Measurements from ENCODE around the gene CLCNKA.
"Not testable (repeated sequence)": the region's sequence is repeated elsewhere in the genome, so short reads cannot be mapped to it uniquely, and the experiment has no call there.

The CLCNKA gene

DNA sequence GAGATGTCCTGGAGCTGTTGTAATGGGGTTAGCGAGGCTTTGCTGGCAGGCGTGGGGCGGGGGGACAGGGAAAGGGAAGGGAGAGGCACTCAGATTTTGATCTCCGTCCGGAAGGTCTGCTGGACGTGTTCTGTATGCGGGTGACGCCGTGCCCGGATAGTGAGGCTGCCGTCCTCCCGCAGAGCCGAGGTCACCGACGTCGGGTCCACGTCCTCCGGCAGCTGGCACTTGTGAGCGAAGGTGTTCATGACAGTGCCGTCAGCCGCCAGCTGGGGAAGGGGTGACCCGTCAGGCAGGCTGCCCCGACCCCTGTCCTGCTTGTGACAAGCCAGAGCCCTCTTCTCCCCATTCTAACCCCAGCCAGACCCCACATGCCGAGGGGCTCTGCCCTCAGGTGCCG lies 6.3 kb upstream of the CLCNKA start:
- DNase-seq: peak in 1 of 10 donors; percentile 84
- intact Hi-C loops (cut with DNase I): no loop called here

DNA sequence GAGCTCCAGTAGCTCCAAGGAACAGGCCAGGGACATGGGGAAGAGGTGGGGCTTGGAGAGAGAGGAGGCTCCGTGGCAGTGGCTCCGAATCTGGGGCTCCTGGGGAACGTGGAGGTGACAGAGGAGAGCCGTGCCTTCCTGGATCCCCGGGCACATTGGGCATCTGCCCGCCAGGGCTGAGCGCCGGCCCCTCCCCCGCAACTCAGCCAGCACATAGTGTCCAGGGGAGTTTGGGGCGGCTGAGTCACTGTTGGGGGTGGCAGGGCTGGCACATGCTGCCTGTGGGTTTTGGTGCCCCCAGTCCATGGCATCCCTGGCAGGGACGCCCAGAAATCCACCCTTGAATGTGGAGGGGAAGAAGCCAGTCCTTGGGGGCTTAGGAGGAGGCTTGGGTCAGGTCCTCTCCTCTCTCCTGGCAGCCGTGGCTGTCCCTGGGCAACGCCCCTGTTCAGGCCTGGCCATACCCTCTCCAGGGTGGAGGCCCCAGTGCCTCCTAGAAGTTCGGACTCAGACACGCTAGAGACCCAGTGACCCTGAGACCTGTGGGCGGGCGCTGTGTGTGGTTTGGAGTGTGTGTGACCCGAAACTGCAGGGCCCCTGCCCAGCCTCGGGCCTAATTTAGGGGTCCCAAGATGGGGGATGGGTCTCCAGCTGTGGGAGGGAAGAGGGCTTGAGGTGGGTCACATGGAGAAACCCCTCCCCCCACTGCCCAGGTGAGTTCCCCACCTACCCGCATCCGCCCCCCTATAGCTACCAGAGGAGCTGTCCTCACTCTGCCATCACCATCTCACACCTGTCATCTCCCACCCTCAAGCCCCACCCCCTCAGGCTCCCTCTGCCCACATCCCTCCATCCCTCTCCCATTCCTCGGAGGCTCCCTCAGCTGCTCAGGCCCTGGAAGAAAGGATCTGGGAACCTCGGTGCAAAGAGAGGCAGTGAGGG lies 5.6 kb upstream of the CLCNKA start:
- peak in 1 of 10 donors; percentile 87 for DNase-seq
- intact Hi-C loops (cut with DNase I): no loop called here

DNA sequence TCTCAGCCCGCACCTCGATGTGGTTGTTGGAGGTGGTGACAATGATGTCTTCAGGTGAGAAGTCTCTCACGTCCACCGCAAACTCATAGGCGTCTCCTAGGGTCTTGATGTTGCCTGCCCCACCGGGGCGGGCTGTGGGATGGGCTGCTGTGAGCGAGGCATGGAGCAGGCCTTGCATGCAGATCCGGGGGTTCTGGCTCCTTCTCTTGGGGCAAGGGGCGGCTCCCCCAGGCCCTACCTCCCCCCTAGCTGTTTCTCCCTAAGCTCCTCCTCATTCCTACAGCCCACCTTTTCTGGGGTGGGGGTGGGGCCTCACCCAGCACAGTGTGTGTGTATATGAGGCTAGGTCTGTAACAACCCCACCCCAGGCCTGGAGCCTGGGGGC lies 4.8 kb upstream of the CLCNKA start:
- intact Hi-C loops (cut with DNase I): no loop called here
- DNase-seq: no peak

DNA sequence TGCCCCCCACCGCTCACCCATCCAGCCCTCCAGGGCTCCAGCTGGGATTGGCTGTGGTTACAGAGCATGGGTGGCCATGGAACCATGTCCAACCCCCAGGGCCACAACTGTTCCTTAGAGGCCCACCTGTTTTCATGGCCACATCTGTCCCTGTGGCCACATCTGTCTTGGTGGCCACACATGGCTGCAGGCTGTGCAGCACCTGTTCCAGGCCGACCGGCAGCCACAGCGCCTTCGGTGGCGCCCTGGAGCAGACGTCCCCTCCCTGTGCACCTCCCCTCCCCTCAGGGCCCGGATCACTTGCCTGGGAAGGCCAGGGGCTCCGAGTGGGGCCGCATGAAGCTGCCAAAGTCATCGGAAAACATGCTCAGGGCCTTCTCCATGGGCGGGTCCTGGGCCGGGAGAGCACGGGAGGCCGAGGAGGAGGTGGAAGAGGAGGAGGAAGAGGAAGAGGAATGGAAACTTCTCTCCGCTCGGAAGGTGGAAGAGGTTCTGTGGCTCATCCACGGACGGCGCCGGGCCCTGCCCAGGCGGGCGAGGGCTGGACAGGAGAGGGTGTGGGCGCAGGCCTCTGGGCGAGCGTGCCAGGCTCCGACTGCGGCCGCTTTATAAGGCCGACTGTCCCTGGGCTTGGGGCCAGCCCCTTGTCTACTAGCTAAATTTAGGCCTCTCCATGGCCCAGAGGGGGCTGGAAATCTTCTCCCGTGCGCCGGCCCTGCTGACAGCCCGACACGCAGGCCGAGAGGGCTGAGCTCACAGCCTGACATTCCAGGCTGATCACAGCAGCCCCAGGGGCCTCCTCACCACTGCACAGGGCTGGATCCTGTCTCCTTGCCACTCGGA lies 4.2 kb upstream of the CLCNKA start, which contains the start of gene HSPB7:
TSS of gene HSPB7 (minus strand) at position 583 of the 843 bp plus-strand sequence. CDS start at position 503, 80 bp downstream.
- intact Hi-C loops (cut with DNase I): no loop called here
- peak in 4 of 10 donors; percentile 34 to 86 (median 68) for DNase-seq

DNA sequence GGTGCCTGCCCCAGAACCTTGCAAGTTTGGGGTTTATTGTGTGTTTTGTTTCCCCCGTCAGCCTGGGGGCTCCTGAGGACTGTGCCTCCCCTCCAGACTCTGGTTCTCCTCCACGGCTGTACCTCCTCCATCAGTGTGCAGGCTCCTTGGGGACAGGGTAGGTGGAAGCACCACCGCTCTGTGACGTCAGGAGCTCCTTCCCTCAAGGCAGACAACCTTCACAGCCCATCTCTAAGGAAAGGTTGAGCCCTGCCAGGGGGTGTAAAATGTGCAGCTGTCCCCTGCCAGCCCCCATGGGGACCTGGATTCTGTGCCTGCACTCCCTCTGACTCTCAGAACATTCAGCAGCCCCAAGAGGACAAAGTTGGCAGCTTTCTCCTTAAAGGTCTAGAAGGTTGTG lies 3.5 kb upstream of the CLCNKA start:
- intact Hi-C loops (cut with DNase I): no loop called here
- DNase-seq: no peak

DNA sequence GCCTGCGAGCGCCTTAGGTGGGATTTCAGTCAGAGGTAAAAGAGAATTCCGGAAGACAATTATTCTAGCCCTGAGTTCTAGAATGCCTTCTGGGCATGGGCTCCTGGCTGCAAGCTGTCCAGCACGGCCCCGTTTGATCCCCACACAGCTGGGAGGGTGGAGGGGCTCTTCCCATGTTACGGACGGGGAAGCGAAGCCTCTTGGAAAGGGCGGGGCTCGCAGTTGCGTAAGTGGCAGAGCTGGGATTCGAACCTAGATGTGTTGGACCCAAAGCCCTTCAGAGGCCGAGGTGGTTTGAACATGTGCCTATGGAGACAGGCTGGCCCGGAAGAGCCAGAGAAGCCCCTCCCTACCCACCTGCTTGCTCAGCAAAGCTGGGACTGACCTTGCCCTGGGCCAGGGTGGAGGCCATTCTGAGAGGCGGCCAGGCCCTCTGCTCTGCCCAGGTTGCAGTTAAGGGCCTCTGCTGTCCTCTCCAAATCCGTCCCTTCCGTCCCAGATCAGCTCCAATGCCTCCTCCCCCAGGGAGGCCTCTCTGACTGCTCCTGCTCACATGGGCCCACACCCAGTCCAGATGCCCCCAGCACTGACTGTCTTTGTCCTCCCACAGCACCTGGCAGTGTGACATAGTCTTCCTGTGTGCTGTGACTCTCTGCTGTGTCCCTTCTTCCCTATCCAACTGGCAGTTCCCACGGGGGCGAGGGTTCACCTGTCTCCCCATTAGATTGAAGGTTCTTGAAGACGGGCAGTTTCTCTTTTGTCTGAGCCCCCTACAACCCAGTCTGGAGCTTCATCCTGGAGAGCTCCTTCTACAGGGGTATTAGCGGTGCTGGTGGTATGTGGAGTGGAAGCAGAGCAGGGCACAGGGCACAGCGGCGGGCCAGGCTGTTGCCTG lies 2.8 kb upstream of the CLCNKA start:
- no peak for DNase-seq
- intact Hi-C loops (cut with DNase I): no loop called here

DNA sequence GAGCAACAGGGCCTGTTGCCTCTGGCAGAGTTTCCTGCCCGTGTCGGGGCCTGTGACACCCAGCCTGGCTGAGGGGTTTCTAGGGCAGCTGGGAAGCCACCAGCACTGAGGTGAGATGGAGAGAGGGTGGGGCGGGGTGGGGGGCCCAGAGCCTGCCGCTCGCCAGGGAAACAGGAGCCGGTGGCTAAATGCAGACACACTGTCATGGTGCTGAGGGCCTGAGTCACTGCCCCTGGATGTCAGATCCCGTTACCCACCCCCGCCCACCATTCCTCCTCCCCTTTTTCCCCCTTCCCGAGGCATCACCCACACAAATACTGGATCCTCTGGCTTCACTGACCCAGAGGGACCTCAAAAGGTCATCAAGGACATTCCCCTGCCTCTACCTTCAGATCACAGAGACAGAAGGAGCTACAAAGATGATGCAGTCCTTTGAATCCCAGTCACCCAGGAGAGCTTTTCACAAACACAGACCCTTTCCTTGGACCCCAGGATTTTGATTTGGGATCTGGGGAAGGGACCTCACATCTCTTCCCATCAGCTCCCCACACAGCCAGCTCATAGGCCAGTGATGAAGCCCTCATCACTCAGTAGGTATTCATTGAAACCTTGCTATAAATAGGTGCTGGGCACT lies 2.1 kb upstream of the CLCNKA start:
- intact Hi-C loops (cut with DNase I): no loop called here
- peak in 2 of 10 donors; percentile 21 to 69 for DNase-seq

DNA sequence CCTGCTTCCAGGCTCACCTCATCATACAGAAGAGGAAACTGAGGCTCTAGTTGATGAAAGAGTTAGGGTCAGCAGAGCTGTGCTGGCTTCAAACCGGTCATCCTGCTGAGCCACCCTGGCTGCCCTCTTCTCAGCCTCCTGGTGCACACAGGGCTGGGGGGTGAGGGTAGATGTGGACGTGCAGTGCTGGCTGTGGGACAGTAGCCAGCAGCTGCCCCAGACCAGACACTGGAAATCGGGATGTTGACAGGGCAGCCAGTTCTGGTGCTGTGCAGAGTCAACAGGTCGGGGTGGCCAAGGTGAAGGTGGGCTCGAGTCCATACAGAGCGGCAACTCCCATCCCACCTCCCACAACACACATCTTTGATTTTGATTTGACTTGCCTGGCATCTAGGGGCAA lies 1.5 kb upstream of the CLCNKA start:
- DNase-seq: no peak
- intact Hi-C loops (cut with DNase I): no loop called here

DNA sequence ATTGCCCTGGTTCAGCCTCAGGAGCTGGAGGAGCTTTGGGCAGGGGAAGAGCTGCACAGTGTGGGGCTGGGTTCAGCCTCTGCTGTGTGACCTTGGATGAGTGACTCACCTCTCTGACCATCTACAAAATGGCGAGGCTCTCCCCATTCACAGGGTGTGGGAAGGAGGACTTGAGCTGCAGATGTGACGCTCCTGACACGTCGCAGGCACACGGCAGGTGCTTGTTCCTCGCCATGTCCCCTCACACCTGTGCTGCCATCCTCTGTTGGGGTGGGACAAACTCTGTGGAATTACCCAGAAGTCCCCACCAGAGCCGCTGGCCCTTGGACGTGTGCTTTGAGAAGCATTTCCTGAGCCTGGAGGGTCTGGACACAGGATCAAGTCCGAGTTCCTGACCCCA lies 958 bp upstream of the CLCNKA start:
- intact Hi-C loops (cut with DNase I); DNase-seq: not testable (repeated sequence)

DNA sequence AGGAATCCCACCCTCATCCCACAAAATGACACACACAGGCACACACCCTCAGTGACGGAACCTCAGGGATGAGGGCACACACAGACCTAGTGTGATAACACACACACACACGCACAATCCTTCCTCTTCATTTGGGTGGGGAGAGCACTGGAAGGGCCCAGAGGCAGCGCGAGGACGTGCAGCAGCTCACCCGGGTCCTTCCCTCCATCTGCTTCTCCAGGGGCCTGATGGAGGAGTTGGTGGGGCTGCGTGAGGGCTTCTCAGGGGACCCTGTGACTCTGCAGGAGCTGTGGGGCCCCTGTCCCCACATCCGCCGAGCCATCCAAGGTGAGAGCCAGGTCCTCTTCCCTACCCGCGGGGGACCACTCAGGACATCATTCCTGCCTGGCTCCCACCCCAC lies 557 bp downstream of the CLCNKA start:
- peak in 1 of 10 donors; percentile 61 for DNase-seq
- intact Hi-C loops (cut with DNase I): no loop called here

DNA sequence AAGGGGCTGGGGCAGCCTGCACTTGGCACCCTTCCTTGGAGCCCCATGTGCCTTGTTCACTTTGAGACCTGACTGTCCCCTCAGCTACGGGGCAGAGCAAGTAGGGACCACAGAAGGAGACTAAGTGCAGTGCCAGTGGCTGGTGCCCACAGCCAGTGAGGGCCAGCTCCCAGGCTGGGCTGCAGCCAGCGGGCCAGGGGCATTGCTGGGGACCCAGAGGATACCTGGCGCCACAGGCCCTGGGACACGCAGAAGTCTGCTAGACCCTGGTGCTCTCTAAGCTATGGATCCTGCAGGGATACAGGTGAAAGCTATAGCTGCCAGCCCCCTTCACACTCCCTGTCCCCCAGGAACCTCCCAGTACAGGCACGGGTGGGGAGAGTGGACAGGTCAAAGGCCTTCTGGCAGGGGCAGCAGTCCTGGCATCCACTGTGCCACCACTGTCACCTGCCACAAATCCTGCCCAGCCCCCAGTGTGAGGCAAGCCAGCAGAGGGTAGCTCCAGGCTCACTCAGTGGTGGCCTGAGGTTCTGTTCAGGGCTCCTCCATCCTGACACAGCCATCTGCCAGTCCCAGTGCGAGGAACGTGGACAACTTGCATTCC lies 1.3 kb downstream of the CLCNKA start:
- peak in 1 of 10 donors; percentile 72 for DNase-seq
- intact Hi-C loops (cut with DNase I): no loop called here

DNA sequence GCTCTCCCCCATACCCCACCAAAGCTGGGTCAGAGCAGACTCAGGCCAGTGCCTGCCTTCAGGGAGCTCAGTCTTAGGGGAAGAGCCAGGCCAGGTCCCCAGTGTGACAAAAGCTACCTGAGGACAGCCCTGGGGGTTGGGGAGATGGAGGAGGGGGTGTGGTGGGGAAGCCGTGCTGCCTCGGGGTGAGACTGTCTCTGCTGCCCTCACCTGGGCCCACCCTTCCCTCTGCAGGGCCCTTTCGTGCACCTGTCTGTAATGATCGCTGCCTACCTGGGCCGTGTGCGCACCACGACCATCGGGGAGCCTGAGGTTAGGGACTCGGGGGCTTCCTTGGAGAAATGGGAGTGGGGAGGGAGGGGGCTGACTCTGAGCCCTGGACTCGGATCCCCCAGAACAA lies 4.5 kb downstream of the CLCNKA start:
- DNase-seq; intact Hi-C loops (cut with DNase I): not testable (repeated sequence)

DNA sequence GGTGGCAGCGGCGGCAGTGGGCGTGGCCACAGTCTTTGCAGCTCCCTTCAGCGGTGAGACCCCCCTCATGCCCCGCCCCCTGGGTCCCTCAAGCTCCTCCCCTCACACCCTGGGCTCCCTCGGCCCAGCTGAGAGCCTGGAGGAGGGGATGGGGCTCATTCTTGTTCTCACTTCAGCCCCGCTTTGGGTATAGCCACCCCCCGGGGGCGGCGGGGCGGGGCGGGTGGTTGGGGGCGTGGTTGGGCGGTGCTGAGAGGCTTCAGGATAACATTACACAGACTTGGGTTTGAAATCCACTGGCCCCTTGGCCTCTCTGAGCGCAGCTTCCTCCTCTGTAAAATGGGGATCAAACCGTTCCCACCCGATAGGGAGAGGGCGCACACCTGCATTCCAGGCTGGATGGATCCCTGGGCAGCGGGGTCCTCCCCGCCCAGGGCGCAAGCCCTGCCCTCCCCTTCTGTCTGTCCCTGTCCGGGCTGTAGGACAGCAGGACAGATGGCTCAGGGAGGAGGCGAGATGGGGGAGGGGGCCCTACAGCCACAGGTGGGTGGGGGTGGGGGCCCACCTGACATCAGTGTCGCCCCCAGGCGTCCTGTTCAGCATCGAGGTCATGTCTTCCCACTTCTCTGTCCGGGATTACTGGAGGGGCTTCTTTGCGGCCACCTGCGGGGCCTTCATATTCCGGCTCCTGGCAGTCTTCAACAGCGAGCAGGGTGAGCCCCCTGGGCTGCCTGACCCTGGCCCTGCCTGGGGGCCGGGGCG lies 5.1 kb downstream of the CLCNKA start:
- no peak for DNase-seq
- intact Hi-C loops (cut with DNase I): no loop called here

DNA sequence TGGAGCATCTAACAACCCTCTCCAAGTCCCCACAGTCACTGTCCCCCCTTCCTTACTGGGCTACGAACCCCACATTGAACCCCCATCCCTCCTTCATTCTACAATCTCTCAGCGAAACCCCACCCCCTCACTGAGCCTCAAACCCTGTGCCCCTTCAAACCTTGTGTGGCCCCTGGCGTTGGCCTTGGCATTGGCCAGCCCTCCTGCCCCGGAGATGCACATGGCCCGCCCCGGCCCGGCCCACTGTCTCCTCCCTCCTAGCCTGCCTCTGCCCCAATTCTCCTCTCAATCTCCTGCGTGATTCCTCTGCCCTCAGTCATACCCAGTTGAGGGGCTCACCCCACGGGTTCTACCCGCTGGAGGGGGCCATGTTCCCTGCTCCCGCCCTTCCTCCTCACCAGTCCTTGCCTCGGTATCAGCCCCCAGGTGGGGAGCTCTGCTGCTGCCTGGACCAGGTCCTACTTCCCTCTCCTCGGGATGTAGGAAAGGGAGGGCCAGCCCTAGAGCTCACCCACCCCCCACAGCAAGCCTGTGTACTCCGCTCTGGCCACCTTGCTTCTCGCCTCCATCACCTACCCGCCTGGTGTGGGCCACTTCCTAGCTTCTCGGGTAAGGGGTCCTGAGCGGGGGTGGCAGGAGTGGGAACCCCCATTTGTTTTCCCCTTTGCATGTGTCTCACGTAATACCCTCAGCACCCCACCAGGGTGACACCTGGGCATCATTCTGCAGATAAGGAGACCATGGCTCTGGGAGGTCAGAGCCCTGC lies 6.6 kb downstream of the CLCNKA start:
- intact Hi-C loops (cut with DNase I): no loop called here
- DNase-seq: no peak

DNA sequence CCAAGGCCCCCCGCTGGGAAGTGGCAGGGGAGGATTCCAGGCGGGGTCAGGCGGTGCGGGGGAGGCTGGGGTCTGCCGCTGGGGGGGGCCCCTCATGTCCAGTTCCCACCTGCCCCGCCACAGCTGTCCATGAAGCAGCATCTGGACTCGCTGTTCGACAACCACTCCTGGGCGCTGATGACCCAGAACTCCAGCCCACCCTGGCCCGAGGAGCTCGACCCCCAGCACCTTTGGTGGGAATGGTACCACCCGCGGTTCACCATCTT lies 7.1 kb downstream of the CLCNKA start:
- DNase-seq; intact Hi-C loops (cut with DNase I): not testable (repeated sequence)

DNA sequence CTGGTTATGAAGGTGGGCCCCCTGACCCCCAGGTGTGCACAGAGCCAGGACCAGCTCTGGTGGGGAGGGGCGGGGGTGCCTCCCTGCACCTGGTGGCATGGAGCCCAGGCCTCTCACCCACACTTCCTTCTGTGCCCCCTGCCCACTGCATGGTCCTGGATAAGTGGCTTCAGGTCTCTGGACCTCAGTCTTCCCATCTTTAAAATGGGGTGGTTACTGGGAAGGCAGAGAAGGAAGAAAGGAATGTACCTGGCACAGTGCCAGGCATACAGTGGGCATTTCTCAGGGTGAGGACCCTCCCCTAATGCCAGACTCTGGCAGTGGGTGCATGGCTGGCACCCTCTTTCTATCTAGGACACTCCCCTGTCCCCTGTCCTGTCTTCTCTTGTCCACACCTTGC lies 7.5 kb downstream of the CLCNKA start:
- no peak for DNase-seq
- intact Hi-C loops (cut with DNase I): no loop called here

DNA sequence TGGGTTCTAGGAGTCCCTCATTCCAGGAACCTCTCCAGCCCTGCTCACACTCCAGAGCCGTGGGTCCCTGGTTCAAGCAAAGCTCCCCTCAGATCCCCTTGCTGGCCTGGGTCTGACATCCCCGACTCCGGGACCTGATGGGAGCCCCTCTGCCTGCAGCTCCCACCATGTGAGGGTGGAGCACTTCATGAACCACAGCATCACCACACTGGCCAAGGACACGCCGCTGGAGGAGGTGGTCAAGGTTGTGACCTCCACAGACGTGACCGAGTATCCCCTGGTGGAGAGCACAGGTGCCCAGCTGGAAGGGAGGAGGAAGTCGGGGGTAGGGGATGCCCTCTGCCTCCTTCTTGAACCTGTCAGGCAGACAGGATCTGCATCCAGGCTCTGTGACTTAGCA lies 9.7 kb downstream of the CLCNKA start:
- DNase-seq: no peak
- intact Hi-C loops (cut with DNase I): no loop called here

Data from posterior cingulate gyrus (tissue), 11 donors.